Esophagus (tissue), 2 donors: ENCODE measurements around the gene EMP1. TPM values are rescaled to one million over a fixed set of nuclear protein-coding genes. Genes with fewer than 3 reads are reported as not detected.
"Not testable (repeated sequence)": the region's sequence is repeated elsewhere in the genome, so short reads cannot be mapped to it uniquely, and the experiment has no call there.

ENCODE experiments used
- H3K27ac ChIP-seq, 2 donors: one replicate each; pipeline ENCODE4 v1.5.1; 2013; ENCODE audit warnings: low read depth in 2 of 2, mild to moderate bottlenecking in 2 of 2, inconsistent platforms in 1 of 2, low read length in 1 of 2, moderate library complexity in 1 of 2
- H3K27me3 ChIP-seq, 2 donors: one replicate each; pipeline ENCODE4 v1.6.1; 2013; ENCODE audit warnings: low read length in 2 of 2, control low read depth in 1 of 2, mild to moderate bottlenecking in 1 of 2; ENCODE audit not compliant: insufficient read depth in 2 of 2, control insufficient read depth in 1 of 2
- H3K36me3 ChIP-seq, 2 donors: one replicate each; pipeline ENCODE4 v1.6.1; 2013; ENCODE audit warnings: low read length in 1 of 2; ENCODE audit not compliant: control insufficient read depth in 2 of 2, insufficient read depth in 2 of 2
- H3K4me1 ChIP-seq, 2 donors: one replicate each; pipeline ENCODE4 v1.6.1; 2013; ENCODE audit warnings: low read length in 1 of 2; ENCODE audit not compliant: control insufficient read depth in 2 of 2, insufficient read depth in 2 of 2
- H3K4me3 ChIP-seq, 2 donors: one replicate each; pipeline ENCODE4 v1.5.1; 2013; ENCODE audit warnings: low read length in 2 of 2, mild to moderate bottlenecking in 2 of 2, low read depth in 1 of 2, moderate library complexity in 1 of 2
- H3K9me3 ChIP-seq, 2 donors: one replicate each; pipeline ENCODE4 v1.6.1; 2013; ENCODE audit warnings: mild to moderate bottlenecking in 2 of 2, low read depth in 1 of 2, low read length in 1 of 2, moderate library complexity in 1 of 2; ENCODE audit not compliant: control insufficient read depth in 2 of 2, insufficient read depth in 1 of 2
- WGBS, 2 donors: extraction: QIAGEN DNeasy Blood & Tissue Kit; methylation state at CpG; one replicate each; pipeline ENCODE4 v1.1.7; 2013; 5-methylcytosine and 5-hydroxymethylcytosine counted together
- polyA plus RNA-seq, 2 donors: library from polyadenylated mRNA; stranded (reverse); fragments of 200-250 nt; gene quantifications; one replicate each; pipeline ENCODE4 v1.2.3, GENCODE V29; 2013
- donor health status: healthy with polysubstance abuse.
- donor health status: Bipolar disorder and iron deficiency.

The EMP1 gene
- polyA plus RNA-seq, 2 donors, result 1,597 to 1,599 TPM

DNA sequence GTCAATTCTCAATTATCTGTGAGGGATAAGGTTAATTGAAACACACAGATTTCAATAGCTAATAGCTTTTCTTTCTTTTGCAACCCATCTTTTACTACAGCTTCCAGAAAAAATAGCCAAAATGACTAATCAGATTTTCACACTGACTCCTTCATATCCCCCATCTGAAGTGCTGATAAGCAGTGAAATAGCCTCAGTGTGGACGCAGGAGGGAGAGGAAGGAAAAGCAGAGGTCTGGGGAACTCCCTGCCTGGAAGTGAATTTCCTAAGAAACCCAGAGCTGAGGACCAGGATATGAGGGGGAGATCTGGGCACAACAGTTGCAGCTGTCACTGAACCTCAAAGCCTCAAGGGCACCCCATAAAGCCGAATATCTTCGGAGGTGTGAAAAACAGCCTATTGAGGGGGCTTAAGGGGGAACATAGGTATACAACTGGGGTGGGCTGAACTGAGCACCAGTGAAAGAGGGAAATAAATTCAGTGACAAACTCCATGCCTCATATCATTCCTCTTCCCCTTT, 60.9 kb downstream of the EMP1 start:
- 69 to 77% methylated on average over 3 of the region's 3 CpGs for WGBS, 2 donors
- no peaks in the 10 kb centered on the region for H3K9me3 ChIP-seq
- no peak overlapping the region for H3K27ac ChIP-seq
- no peaks in the 10 kb centered on the region for H3K36me3 ChIP-seq
- no peaks in the 10 kb centered on the region for H3K27me3 ChIP-seq
- H3K4me1 ChIP-seq, result peaks cover 0 to 2% of the 10 kb centered on the region in 2 donors
- H3K4me3 ChIP-seq, result no peak overlapping the region

DNA sequence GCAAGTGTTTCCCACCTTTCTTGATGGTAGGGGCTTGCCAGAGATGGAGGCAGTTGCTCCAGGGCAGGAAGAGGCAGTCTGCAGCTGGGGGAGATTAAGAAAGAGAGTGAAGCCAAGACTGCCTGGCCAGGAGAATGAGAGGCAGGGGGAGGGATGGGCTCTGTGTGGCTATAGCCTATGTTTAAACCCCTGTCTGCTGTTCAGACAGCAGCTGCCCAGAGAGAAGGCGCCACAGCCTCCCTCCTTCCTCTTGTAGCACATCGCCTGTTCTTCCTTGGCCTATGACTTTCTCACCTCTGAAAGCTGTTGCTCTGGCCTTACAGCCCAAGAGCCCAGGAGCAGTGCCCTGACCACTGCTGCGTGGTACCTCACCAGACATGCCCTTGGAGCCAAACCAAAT, 61.7 kb downstream of the EMP1 start:
- peaks cover 0 to 2% of the 10 kb centered on the region in 2 donors for H3K4me1 ChIP-seq
- H3K9me3 ChIP-seq, result no peaks in the 10 kb centered on the region
- H3K27ac ChIP-seq, result no peak overlapping the region
- WGBS, 2 donors, result 72 to 77% methylated on average over 3 of the region's 3 CpGs
- no peaks in the 10 kb centered on the region for H3K36me3 ChIP-seq
- no peak overlapping the region for H3K4me3 ChIP-seq
- no peaks in the 10 kb centered on the region for H3K27me3 ChIP-seq

DNA sequence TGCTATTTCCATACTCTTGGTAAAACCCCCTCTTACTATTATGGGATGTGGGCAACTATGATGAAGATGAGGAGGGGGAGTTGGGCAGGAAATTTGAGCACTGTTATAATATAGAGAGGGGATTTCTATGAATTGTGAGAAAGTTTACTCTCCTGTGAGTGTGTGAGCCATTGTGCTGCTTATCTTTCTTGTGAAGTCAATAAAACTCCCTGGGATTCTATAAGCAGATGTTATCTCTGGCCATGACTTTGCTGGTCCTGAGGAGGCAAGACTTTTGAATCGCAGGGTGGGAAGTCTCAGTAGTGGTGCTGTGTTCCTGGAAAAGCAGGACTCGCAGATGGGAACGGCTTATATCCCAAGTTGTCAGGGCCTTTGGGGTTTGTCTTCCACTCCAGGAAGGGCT, 62.2 kb downstream of the EMP1 start:
- Histone ChIP-seq H3K4me3 (no peak overlapping the region), H3K4me1 (peaks cover 0 to 2% of the 10 kb centered on the region in 2 donors), H3K9me3 (no peaks in the 10 kb centered on the region), H3K27ac (no peak overlapping the region), H3K36me3 (no peaks in the 10 kb centered on the region), H3K27me3 (no peaks in the 10 kb centered on the region)
- 74 to 84% methylated on average over 3 of the region's 3 CpGs for WGBS, 2 donors

DNA sequence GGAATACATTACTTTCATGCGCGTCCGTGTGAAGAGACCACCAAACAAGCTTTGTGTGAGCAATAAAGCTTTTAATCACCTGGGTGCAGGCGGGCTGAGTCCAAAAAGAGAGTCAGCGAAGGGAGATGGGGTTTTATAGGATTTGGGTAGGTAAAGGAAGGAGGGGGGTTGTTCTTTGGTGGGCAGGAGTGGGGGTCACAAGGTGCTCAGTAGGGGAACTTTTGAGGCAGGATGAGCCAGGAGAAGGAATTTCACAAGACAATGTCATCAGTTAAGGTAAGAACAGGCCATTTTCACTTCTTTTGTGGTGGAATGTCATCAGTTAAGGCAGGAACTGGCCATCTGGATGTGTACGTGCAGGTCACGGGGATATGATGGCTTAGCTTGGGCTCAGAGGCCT, 63.1 kb downstream of the EMP1 start:
- H3K4me3 ChIP-seq, H3K9me3 ChIP-seq, H3K4me1 ChIP-seq, H3K36me3 ChIP-seq, H3K27ac ChIP-seq, H3K27me3 ChIP-seq: not testable (repeated sequence)
- WGBS, 2 donors, result 83 to 87% methylated on average over 7 of the region's 7 CpGs

GRCh38 chr12:13267826-13268225, 71.3 kb downstream of the EMP1 start:
- not testable (repeated sequence) for H3K27me3 ChIP-seq, H3K9me3 ChIP-seq, H3K4me3 ChIP-seq, H3K4me1 ChIP-seq, H3K36me3 ChIP-seq, H3K27ac ChIP-seq
- WGBS, 2 donors, result 78 to 87% methylated on average over 3 of the region's 3 CpGs

GRCh38 chr12:13268581-13268980, 72.1 kb downstream of the EMP1 start:
- Histone ChIP-seq H3K27me3 (no peaks in the 10 kb centered on the region), H3K4me1 (no peaks in the 10 kb centered on the region), H3K4me3 (no peak overlapping the region), H3K27ac (no peak overlapping the region), H3K36me3 (no peaks in the 10 kb centered on the region), H3K9me3 (no peaks in the 10 kb centered on the region)
- WGBS, 2 donors, result 95 to 96% methylated on average over 6 of the region's 6 CpGs

Other genes starting within 250 kb of the EMP1 start
- gene GPRC5D, start 244.6 kb upstream of the EMP1 start, polyA plus RNA-seq, result under 1 TPM; 0.31 to 0.69 TPM
- gene HEBP1, start 196.5 kb upstream of the EMP1 start, polyA plus RNA-seq, result 10 to 100 TPM; 28.6 to 39.1 TPM
- 1 to 10 TPM in 1 of 2 donors, under 1 TPM in 1; 0.84 to 1.1 TPM for gene FAM234B, start 152.3 kb upstream of the EMP1 start, polyA plus RNA-seq
- under 1 TPM in 1 of 2 donors, not detected in 1; 0.04 TPM for gene GSG1, start 93.1 kb upstream of the EMP1 start, polyA plus RNA-seq